NCI-H128 (cell line): ENCODE measurements around the gene OVCH2.
"Not testable (repeated sequence)": the region's sequence is repeated elsewhere in the genome, so short reads cannot be mapped to it uniquely, and the experiment has no call there.

Experiments
- DNase-seq: peaks from one replicate; lab custom pipeline; 2025; ENCODE audit not compliant: unreplicated experiment; lab: John Stamatoyannopoulos, UW

The OVCH2 gene

GRCh38 chr11:7671347-7672215, 34.7 kb downstream of the OVCH2 start:
- no peak for DNase-seq

GRCh38 chr11:7670641-7671040, 35.6 kb downstream of the OVCH2 start:
- no peak for DNase-seq

GRCh38 chr11:7668911-7669310, 37.4 kb downstream of the OVCH2 start:
- no peak for DNase-seq

GRCh38 chr11:7668464-7668863, 37.8 kb downstream of the OVCH2 start:
- DNase-seq: no peak

- DNase-seq: no peak
These were observed 38.8 kb downstream of the OVCH2 start for GRCh38 chr11:7667460-7667859.

GRCh38 chr11:7666292-7666866, 39.9 kb downstream of the OVCH2 start:
- DNase-seq: no peak

- DNase-seq: peak; percentile 2
These were observed 40.6 kb downstream of the OVCH2 start for GRCh38 chr11:7665473-7666291.

- DNase-seq: no peak
These were observed 41.4 kb downstream of the OVCH2 start for GRCh38 chr11:7664867-7665266.

- DNase-seq: not testable (repeated sequence)
These were observed 42.7 kb downstream of the OVCH2 start for GRCh38 chr11:7663531-7663930.

- no peak for DNase-seq
These were observed 48.8 kb downstream of the OVCH2 start for GRCh38 chr11:7657306-7658025.

- DNase-seq: no peak
These were observed 49.6 kb downstream of the OVCH2 start for GRCh38 chr11:7656704-7657103.

GRCh38 chr11:7655253-7656217, 50.7 kb downstream of the OVCH2 start:
- no peak for DNase-seq

GRCh38 chr11:7654195-7654705, 52.0 kb downstream of the OVCH2 start:
- DNase-seq: no peak

GRCh38 chr11:7651700-7652099, 54.6 kb downstream of the OVCH2 start:
- DNase-seq: no peak

GRCh38 chr11:7651140-7651551, 55.1 kb downstream of the OVCH2 start:
- DNase-seq: no peak

- no peak for DNase-seq
These were observed 58.0 kb downstream of the OVCH2 start for GRCh38 chr11:7648264-7648663.

GRCh38 chr11:7646866-7647265, 59.4 kb downstream of the OVCH2 start:
- no peak for DNase-seq

- no peak for DNase-seq
These were observed 61.1 kb downstream of the OVCH2 start for GRCh38 chr11:7645206-7645605.

- no peak for DNase-seq
These were observed 63.0 kb downstream of the OVCH2 start for GRCh38 chr11:7643314-7643713.

- no peak for DNase-seq
These were observed 63.5 kb downstream of the OVCH2 start for GRCh38 chr11:7642747-7643146.
